HG02938 (cell line): Measurements from ENCODE around the gene SPTAN1.
"Not testable (repeated sequence)": the region's sequence is repeated elsewhere in the genome, so short reads cannot be mapped to it uniquely, and the experiment has no call there.

Experiments used
- ATAC-seq: cut with Tn5 transposase; IDR thresholded peaks from one replicate; pipeline ENCODE4 v1.9.1; 2021; ENCODE audit warnings: mild to moderate bottlenecking, moderate library complexity; ENCODE audit not compliant: unreplicated experiment

SPTAN1 gene

DNA sequence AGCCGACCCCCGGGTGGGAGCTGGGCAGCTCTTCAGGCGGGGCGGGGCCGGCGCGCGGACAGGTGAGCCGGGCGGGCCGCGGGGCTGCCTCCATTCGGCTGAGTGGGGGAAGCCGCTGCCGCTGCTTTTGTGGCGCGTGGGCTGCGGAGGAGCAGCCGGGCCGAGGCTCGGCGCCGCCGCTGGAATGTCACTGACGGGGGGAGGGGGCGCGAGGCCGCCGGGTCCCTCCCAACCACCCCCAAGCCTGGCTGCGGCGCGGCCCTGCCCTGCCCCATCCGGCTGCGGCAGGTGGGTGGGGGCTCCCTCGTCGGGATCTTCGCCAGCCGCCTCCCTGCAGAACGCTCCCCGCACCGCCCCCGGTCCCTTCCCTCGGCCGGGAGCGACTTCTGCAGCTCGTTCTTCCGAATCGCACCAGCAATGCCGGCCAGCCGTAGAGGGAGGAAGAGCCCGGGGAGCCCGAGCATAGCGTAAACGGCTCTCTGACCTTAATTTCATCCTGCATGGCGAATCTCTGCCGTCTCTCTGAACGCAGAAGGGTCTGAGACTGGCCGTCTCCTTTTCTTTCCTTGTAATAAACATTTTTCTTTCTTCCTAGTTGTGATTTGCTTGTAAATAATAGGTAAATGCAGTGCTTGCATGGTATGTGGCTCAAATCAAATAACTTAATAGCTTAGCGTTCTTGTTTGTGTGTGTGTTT is 505 bp downstream of the SPTAN1 start:
- peak; percentile 35 for ATAC-seq

DNA sequence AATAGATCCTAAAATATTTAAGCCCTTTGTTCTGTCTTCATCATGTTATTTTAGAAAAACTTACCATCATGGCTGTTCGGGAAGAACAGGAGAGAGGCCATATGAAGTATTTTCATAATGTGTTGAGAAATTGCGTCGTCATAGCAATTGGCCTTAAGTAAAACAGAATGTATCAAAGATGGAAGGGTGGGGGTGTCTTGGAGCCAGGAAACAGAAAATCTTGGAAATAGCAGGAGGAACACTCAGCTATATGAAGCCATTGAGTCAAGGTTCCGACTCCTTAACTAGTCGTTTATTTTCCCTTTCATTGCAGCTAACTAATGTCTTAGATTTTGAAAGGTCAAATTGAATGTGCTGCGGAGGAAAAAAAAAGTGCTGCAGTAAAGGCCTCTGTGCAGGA is 1.3 kb downstream of the SPTAN1 start:
- ATAC-seq: no peak

DNA sequence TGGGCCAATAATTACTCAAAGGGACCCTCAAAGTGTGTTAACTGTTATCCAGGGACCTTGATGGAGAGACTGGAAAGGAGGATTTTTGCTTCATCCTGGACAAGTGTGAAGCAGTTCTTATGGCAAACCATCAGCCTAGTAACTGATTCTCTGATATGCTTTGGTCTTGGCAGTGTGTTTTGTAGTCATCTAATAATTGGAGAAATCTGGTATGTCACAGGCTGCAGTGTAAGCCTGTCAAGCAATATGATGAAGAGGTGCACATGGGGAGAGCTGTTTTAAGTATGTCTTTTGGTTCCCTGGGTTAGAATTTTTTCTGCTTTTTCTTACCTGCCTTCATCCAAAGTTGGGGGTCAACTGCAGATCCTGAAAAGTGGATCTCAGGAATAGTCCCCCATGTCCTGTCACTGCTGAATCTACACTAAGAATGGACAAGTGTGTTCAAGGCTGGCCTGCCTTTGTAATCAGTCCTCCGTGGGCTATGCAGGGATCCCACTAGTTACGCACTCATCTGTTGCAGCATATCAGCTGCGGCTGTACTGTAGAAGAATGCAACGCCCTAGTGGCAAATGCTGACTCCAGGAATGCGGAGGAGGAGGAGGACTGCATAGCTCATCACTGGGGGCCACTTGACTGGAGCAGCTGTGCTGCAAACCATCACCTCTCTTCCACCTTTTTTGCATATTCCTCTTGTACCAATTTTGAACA is 1.9 kb downstream of the SPTAN1 start:
- no peak for ATAC-seq

DNA sequence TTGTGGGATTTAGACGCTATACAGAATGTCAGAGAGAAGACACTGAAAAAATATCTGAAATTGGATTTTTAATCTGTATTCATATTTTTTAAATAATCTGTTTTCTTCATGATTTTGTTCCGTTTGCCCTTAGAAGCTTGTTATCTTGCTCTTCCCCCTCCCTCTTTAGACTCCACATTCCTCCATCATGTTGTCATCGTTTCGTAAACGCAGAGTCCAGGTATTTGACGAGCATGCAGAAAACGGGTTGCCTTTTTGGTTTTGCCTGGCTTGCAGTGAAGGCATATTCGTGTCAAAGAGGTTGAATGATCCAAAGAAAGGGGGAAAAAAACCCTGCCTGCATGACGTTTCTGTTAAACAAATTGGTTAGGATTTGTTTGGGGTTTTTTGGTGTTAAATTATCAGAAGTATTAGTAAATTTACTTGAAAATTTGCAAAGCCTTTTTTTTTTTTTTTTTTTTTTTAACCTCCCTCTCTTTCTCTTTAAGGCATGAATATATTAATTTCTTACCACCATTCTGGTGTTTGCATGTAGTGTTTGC is 2.9 kb downstream of the SPTAN1 start:
- no peak for ATAC-seq

DNA sequence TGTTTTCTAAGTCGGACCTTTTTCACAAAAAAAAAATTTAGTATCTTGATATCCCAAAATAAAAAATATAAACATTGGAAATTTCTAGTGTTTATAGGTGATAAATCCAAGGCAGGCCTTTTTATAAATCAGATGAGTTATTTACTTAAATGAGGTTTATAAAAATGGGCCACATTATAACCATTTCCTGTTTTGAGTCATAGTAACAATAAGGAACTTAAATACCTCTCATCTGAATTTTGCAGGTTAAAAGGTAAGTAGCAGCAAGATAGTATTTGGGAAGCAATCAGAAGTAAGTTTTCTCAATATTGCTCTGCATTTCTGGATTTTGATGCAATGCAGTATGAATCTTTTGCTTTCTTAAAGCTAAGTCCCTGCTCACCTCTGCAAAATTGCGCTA is 3.9 kb downstream of the SPTAN1 start:
- no peak for ATAC-seq

DNA sequence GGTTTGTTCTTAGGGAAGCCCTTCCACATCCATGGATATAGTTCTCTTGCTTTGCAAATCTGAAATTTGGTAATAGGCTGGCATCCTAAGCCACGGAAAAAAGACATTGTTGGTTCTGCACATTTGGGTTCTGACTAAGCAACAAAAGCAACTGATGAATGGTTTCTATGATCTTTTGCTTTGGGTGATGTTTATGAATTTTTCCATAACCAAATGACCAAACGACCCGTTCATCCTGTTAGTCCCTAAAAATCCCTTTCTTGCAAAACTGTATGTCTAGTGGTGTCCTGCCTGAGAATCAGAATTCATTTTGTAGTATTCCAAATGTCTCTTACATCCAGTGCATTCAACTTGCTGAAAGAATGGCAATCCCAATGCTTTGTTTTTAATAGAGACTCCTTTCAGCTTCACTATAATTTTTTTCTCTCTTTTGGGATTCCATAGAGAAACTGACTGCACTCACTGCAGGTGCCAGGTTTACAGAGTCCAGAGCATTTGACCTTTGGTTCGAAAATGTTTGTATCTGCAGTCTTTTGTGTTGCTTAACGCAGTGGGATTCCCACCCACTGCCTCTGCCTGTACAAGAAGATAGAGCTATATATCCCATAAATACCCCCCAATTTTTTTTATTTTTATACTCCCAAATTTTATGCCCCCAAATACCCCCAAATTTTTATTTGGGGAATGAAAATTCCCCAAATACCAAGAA is 4.7 kb downstream of the SPTAN1 start:
- no peak for ATAC-seq

DNA sequence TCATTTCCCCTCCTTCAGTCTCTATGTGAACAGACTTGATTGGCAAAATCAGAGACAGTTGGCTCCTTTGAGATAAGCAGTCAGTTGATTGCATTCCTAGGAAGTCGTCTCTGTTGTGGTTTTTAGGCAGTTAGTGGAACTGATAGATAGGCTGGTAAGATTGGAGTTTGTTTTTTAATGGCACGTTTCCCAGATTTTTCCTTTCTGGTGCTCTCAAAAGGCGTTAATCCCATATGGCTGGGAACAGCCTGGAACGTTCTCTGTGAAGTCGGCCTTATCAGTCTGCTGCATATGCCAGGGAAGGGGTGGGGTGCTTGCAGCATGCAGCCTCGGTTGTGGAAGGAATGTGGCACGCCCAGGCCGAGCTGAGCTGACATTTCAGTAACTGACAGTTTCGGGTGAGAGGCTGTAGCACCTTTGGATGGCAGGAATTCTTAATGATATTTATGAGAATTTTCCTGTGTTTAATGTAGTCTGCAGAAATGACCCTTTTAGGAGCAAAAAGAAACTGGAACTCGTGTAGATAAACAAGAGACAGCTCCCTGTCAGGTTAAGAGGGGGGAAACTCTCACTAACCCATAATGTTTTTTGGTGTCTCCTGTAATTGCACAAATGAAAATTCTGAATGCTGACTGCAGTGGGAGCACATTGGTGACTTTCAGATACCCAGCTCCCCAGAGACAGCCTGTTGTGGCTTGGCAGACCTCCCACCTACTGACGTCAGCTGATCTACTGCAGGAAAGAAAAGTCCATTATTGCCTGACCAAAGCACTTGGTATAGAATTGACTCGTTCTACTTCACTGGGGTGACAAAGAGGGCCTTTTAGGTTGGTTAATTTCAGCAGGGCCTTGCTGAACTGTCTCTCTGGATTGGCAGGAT is 6.3 kb downstream of the SPTAN1 start:
- no peak for ATAC-seq

DNA sequence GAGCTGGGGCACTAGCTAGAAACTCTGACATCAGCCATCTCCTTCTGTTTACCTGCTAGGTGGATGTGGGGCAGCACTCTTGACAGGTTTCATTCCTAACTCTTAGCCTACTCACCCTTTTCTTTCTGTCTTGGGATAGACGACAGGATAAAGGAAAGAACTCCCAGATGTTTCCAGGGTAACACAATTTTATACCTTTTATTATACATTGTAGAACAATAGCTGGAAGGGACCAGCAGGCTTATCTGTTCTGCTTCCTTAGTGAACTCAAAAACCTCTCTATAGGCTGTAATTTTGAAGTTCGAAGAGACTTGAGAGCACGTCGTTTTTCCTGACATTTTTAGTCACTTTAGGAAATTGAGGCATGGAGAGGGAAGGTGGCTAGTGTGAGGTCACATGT is 13.2 kb downstream of the SPTAN1 start:
- no peak for ATAC-seq

DNA sequence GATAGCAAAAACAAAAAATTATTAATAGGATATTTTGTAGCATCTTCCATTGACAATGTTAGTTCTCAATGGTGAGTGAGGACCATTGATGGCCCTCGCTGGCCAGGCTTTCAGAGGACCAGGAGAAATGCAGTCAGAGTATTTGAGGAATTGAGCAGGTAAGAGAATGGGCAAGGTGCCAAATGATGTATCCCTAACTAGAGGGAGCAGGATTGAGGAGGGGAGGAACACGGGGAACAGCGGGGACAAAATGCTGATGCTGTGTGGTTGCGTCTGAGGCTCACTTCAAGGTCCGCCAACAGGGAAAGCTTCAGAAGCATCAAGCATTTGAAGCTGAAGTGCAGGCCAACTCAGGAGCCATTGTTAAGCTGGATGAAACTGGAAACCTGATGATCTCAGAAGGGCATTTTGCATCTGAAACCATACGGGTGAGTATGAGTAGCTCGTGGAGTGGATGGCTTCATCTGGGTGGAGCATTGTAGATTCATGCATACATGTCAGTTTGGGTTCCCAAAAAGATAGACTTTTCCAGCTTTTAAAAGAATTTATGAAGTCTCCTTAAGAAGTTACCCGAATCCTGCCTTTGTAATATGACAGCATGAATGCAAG is 16.2 kb downstream of the SPTAN1 start:
- ATAC-seq: no peak

DNA sequence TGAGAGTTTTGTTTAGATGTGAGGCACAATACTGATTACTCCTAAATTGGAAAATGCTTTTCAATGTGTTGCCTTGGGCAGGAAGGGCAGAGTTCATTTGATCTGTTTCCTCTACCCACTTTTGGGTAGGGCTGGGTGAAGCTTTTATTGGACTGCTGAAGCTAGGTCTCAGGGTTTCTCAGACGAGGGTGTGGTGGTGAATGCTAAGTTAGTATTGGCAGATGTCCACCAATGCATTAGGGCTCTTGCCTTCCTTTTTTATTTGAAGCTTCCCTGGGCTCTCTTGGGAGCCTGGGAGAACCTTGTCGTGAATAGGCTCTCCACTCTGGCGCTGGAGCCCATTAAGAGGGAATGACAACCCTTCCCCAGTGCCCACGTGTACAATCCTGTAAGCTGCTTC is 23.1 kb downstream of the SPTAN1 start:
- no peak for ATAC-seq

DNA sequence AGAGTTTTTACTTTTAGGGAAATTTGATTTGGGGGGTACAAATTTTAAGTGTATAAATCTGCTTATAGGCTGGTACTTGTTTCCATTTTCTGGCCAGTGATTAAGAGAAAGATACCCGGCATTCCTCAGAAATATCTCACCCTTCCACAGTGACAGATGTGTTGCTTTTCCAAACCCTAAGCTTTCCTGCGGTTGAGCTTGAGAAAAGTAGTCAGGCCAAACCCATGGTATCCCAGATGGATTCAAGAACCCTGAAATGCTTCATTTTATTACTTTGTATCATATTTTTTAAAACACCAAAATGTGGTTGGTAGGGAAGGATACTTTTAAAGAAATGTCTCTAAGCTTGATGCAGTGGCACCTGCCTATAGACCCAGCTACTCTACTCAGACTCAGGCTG is 23.5 kb downstream of the SPTAN1 start:
- no peak for ATAC-seq

DNA sequence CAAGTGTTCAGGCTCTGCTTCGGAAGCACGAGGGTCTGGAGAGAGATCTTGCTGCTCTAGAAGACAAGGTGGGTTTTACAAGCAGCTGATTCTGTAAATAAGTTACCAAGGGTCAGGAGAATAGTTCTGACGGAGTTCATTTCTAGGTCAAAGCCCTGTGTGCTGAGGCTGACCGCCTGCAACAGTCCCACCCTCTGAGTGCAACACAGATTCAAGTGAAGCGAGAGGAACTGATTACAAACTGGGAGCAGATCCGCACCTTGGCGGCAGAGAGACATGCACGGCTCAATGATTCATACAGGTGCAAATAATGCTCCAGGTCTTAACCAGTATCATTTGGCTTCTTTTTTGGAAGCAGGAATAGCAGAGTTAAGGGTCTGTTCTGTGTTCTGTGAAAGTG is 24.8 kb downstream of the SPTAN1 start:
- no peak for ATAC-seq

DNA sequence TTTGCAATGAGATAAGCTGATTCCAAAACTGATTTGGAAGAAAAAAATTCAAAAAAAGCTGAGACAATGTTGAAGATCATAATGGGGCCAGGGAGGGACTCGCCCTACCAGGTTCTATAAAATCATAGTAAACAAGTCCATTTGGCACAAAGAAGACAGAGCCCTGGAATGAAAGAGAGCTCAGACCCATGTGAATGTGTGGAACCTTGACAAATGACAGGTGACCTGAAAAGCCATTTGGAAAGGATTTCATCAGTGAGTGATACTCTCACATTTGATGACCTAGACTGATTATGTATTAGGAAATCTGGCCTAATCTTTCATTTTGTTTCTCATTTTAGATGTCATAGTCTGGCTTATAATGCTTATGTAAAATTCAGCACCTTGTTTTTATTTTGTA is 26.8 kb downstream of the SPTAN1 start:
- no peak for ATAC-seq

DNA sequence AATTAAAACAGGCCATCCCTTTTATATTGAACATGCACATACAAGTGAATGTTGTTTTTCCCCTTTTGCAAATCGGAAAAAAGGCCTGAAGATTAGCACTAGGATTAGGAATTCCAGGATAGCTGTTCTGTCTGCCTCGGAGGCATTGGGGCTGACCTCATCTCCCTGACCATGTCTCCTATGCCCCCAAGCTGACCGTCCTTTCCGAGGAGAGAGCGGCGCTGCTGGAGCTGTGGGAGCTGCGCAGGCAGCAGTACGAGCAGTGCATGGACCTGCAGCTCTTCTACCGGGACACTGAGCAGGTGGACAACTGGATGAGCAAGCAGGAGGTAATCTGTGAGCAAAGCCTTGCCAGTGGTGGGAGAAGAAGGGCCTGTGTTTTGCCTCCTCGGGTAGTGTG is 28.3 kb downstream of the SPTAN1 start:
- ATAC-seq: no peak

DNA sequence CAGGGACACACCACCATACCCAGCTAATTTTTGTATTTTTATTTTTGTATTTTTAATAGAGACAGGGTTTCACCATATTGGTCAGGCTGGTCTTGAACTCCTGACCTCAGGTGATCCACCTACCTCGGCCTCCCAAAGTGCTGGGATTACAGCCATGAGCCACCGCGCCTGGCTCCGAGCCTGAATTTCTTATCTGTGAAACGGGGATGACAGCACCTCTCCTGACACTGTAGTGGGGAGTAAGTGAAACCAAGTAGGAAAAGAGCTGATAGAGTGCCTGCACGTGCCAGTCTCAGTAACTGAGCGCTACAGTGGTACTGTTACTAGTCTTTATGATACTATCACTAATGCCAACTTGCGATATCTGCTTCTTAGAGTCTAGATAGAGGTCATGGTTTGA is 32.8 kb downstream of the SPTAN1 start:
- ATAC-seq: not testable (repeated sequence)

DNA sequence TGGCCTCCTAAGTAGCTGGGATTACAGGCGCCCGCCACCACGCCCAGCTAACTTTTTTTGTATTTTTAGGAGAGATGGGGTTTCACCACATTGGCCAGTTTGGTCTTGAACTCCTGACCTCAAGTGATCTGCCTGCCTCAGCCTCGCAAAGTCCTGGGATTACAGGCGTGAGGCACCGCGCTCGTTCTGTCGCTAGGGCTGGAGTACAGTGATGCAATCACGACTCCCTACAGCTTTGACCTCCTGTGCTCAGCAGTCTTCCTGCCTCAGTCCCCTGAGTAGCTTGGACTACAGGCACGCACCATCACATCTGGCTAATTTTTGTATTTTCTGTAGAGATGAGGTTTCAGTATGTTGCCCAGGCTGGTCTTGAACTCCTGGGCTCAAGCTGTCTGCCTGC is 34.5 kb downstream of the SPTAN1 start:
- not testable (repeated sequence) for ATAC-seq

DNA sequence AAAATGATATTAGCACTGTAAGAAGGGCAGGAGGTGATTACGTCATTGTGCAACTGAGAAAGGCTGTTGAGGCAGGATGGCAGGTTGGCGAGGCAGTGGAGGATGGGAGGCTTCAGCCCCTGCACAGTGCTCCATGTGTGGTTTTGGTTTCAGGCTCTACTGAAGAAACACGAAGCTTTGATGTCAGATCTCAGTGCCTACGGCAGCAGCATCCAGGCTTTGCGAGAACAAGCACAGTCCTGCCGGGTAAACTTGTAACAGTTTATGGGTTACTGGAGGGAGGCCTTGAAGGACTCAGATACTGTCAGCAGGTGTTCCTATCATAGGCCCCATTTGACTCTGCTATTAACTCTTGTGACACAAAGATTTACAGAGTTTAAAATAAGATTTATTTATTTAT is 35.1 kb downstream of the SPTAN1 start:
- ATAC-seq: no peak

DNA sequence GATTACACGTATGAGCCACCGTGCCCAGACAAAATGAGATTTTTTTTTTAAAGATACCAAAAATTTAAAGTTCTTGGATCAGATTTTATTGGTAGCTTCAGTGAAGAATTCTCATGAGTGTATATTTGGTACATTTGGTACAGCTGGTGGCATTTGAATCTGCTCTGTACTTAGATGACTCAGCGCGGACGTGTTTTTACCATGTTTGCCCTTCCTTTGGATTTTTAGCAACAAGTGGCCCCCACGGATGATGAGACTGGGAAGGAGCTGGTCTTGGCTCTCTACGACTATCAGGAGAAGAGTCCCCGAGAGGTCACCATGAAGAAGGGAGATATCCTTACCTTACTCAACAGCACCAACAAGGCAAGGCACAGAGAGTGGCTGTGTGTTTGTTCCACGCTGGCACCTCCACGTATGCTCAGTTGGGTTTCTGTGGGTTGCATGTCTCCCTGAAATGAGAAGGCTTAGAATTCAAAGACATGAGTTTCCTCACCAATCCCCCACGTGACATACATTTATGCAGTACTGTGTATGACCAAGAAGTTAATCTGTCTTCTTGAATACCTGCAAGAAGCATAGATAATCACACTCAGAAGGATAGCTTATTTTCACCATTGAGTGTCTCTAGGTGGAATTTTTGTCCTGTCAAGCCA is 36.3 kb downstream of the SPTAN1 start:
- no peak for ATAC-seq

DNA sequence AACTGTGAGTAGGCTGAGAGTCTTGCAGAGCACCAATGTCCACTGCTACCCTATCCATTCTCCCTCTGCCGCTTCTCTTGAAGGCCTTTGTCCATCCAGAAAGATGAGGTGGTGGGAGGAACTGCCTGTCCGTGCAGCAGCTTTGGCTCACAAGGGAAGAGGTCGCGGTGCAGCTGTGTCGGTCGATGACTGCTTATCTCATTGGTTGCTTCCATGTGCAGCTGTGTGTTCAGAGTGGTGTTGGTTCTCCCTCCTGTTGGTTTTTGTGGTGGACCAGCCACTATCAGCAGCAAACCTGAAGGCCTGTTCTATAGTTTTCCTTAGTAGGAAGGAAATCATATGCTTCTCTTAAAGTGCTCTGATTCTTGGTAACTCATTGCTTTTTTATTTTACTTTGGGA is 40.7 kb downstream of the SPTAN1 start:
- no peak for ATAC-seq

DNA sequence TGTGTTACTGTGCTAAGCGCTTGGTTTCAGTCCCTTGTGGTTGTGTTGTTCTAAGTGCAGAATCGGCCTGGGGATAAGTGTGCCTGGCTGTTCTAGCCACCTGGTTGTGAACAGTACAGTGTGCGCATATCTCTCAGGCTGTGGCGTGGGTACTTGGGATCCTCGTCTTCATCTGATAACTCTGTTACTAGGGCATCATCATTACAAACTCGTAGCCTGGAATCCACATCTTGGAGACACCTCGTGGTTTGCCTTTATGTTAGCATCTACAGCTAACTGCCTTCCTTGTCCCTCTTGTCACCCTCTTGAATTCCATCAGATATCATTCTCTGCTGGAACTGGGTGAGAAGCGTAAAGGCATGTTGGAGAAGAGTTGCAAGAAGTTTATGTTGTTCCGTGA is 41.5 kb downstream of the SPTAN1 start:
- ATAC-seq: no peak
